GM12801 (cell line): ENCODE results near the gene POM121L2.

Experiments used
- TF ChIP-seq, protein P1 (sequence below): IDR thresholded peaks from one replicate; pipeline ENCODE4 v1.5.1; 2011; ENCODE audit warnings: control low read depth; ENCODE audit not compliant: insufficient read length; ENCODE audit errors: extremely low read depth

The POM121L2 gene

GRCh38 chr6:27263886-27264285 lies 48.2 kb downstream of the POM121L2 start:
- TF ChIP-seq, protein P1, sequence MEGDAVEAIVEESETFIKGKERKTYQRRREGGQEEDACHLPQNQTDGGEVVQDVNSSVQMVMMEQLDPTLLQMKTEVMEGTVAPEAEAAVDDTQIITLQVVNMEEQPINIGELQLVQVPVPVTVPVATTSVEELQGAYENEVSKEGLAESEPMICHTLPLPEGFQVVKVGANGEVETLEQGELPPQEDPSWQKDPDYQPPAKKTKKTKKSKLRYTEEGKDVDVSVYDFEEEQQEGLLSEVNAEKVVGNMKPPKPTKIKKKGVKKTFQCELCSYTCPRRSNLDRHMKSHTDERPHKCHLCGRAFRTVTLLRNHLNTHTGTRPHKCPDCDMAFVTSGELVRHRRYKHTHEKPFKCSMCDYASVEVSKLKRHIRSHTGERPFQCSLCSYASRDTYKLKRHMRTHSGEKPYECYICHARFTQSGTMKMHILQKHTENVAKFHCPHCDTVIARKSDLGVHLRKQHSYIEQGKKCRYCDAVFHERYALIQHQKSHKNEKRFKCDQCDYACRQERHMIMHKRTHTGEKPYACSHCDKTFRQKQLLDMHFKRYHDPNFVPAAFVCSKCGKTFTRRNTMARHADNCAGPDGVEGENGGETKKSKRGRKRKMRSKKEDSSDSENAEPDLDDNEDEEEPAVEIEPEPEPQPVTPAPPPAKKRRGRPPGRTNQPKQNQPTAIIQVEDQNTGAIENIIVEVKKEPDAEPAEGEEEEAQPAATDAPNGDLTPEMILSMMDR = no peak

- TF ChIP-seq, protein P1 = no peak
Observed at GRCh38 chr6:27260836-27261375, 51.2 kb downstream of the POM121L2 start.

DNA sequence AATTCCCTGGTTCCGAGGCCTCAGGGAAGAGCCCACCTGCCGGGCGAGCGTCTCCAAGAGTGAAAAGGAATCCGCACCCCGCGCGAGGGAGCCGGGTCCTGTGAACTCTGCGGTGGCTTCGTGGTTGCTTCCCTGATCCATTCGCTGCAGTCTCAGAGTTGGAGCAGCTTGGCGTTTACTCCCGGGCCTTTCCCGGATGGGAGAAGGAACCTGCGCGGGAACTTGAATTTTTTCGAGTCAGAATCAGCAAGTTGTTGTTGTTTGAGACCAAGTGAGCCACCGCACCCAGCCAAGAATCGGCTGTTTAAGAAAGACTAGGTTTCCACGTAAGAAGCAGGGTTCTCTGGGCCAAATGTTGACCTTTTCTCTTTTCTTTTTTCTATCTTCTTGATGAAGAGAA lies 51.7 kb downstream of the POM121L2 start:
- TF ChIP-seq, protein P1 = no peak
